Panc1 (cell line): ENCODE measurements around the gene GAS7. TPM values are rescaled to one million over a fixed set of nuclear protein-coding genes. Genes with fewer than 3 reads are reported as not detected.

Experiments
- ATAC-seq: fragments of 200-7000 bp; cut with Tn5 transposase; 2 replicates; pipeline ENCODE4 v1.9.1; 2020; ENCODE audit warnings: mild to moderate bottlenecking, moderate library complexity
- BruUV-seq: library from RNA; stranded (reverse); fragments of 400-500 nt; replicated peaks from 2 replicates; lab custom pipeline; 2021; lab: Mats Ljungman, UMichigan
- CTCF ChIA-PET: fragments of 300-600 bp; sonication (Branson Sonifier 250); formaldehyde crosslinking; loops from one replicate; lab custom pipeline; 2022; ENCODE audit warnings: antibody characterized with exemption; lab: Charles Lee
- POLR2A ChIA-PET: fragments of 300-600 bp; sonication (Branson Sonifier 250); formaldehyde crosslinking; loops from one replicate; lab custom pipeline; 2022; ENCODE audit warnings: antibody characterized with exemption; lab: Charles Lee
- DNase-seq: peaks from one replicate; pipeline ENCODE4 v3.0.0-alpha.2; 2010; ENCODE audit warnings: low read depth, low spot score
- H3K27ac ChIP-seq: 2 replicates; pipeline ENCODE4 v1.5.1; 2011; ENCODE audit warnings: mild to moderate bottlenecking, low read length, inconsistent platforms
- H3K27me3 ChIP-seq: fragments of 200-500 bp; sonication (Bioruptor generic); 2 replicates; pipeline ENCODE4 v1.6.0; 2014; ENCODE audit warnings: low read length, inconsistent platforms; ENCODE audit not compliant: control insufficient read depth, insufficient read depth
- H3K36me3 ChIP-seq: fragments of 200-500 bp; sonication (Bioruptor generic); 2 replicates; pipeline ENCODE4 v1.5.1; 2014; ENCODE audit warnings: inconsistent platforms, mild to moderate bottlenecking, low read length, moderate library complexity; ENCODE audit not compliant: control insufficient read depth, insufficient read depth
- H3K4me1 ChIP-seq: 2 replicates; pipeline ENCODE4 v1.5.1; 2011; ENCODE audit warnings: inconsistent platforms, mild to moderate bottlenecking, low read length, moderate library complexity; ENCODE audit not compliant: control insufficient read depth, insufficient read depth
- H3K4me3 ChIP-seq, 2 experiments: 2 replicates each; pipeline ENCODE4 v1.5.1; 2011 to 2012; ENCODE audit warnings: low read depth in 2 of 2, low read length in 2 of 2, mild to moderate bottlenecking in 2 of 2, inconsistent platforms in 1 of 2, moderate library complexity in 1 of 2
- H3K9me3 ChIP-seq: fragments of 200-500 bp; sonication (Bioruptor generic); 2 replicates; pipeline ENCODE4 v1.5.1; 2014; ENCODE audit warnings: low read depth, mild to moderate bottlenecking, inconsistent platforms, low read length, moderate library complexity; ENCODE audit not compliant: control insufficient read depth, insufficient read depth
- POLR2AphosphoS5 ChIP-seq: IDR thresholded peaks from 2 replicates; pipeline ENCODE4 v1.6.1; 2012; ENCODE audit warnings: mild to moderate bottlenecking, low read depth, low read length, moderate library complexity
- SIN3A ChIP-seq: IDR thresholded peaks from 2 replicates; pipeline ENCODE4 v1.6.1; 2012; ENCODE audit warnings: low read depth, mild to moderate bottlenecking, low read length, moderate library complexity, borderline replicate concordance; ENCODE audit not compliant: insufficient read depth
- TCF7L2 ChIP-seq: IDR thresholded peaks from 2 replicates; pipeline ENCODE4 v1.6.1; 2011; ENCODE audit warnings: mild to moderate bottlenecking, low read depth, low read length, inconsistent platforms
- in situ Hi-C: cut with HindIII; loops from 2 replicates; pipeline ENCODE4 v1.10.0; 2016; ENCODE audit warnings: low sequenced_read_pairs, low pct_unique_long_range_greater_than_20kb
- intact Hi-C: fragments of 100-400 bp; cut with micrococcal nuclease; formaldehyde crosslinking; loops from one replicate; pipeline ENCODE4 v1.10.0; 2022; ENCODE audit not compliant: unreplicated experiment
- total RNA-seq: library from RNA; stranded (reverse); gene quantifications from one replicate; pipeline ENCODE4 v1.2.1, GENCODE V29; 2021; ENCODE audit not compliant: unreplicated experiment
- TF ChIP-seq, protein P1 (sequence below), 2 experiments: IDR thresholded peaks; 2 replicates each; pipeline ENCODE4 v1.6.1; 2011 to 2012; ENCODE audit warnings: low read depth in 2 of 2, control low read depth in 1 of 2, low read length in 1 of 2, mild to moderate bottlenecking in 1 of 2, moderate library complexity in 1 of 2; ENCODE audit not compliant: insufficient read depth in 1 of 2
- TF ChIP-seq, protein P2 (sequence below): fragments of 450-650 bp; IDR thresholded peaks from 2 replicates; pipeline ENCODE4 v1.5.1; 2017; ENCODE audit warnings: mild to moderate bottlenecking

The GAS7 gene
- total RNA-seq, 1 experiment from 2014 or later: 0.05 TPM

GRCh38 chr17:10032118-10032852 lies 166.1 kb downstream of the GAS7 start:
- H3K36me3 ChIP-seq: no peaks in the 10 kb centered on the region
- no peaks in the 10 kb centered on the region for H3K9me3 ChIP-seq
- intact Hi-C loops: no loop called here
- no peak overlapping the region for H3K27ac ChIP-seq
- BruUV-seq: no TSS peak
- in situ Hi-C loops: no loop called here
- DNase-seq (no peak), ATAC-seq (no peak)
- TF ChIP-seq, protein P1, sequence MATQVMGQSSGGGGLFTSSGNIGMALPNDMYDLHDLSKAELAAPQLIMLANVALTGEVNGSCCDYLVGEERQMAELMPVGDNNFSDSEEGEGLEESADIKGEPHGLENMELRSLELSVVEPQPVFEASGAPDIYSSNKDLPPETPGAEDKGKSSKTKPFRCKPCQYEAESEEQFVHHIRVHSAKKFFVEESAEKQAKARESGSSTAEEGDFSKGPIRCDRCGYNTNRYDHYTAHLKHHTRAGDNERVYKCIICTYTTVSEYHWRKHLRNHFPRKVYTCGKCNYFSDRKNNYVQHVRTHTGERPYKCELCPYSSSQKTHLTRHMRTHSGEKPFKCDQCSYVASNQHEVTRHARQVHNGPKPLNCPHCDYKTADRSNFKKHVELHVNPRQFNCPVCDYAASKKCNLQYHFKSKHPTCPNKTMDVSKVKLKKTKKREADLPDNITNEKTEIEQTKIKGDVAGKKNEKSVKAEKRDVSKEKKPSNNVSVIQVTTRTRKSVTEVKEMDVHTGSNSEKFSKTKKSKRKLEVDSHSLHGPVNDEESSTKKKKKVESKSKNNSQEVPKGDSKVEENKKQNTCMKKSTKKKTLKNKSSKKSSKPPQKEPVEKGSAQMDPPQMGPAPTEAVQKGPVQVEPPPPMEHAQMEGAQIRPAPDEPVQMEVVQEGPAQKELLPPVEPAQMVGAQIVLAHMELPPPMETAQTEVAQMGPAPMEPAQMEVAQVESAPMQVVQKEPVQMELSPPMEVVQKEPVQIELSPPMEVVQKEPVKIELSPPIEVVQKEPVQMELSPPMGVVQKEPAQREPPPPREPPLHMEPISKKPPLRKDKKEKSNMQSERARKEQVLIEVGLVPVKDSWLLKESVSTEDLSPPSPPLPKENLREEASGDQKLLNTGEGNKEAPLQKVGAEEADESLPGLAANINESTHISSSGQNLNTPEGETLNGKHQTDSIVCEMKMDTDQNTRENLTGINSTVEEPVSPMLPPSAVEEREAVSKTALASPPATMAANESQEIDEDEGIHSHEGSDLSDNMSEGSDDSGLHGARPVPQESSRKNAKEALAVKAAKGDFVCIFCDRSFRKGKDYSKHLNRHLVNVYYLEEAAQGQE (IDR thresholded peaks at IDR 0.05; ENCODE audit: insufficient read depth in 1 of 2, low read depth in 2 of 2, low read length in 1 of 2): no peak
- no peak for TF ChIP-seq POLR2AphosphoS5
- no peak for TF ChIP-seq TCF7L2
- no peak for TF ChIP-seq SIN3A
- no peak overlapping the region for H3K4me3 ChIP-seq
- H3K4me1 ChIP-seq: no peaks in the 10 kb centered on the region
- no peaks in the 10 kb centered on the region for H3K27me3 ChIP-seq
- CTCF ChIA-PET: no interaction called here
- POLR2A ChIA-PET: no interaction called here

DNA sequence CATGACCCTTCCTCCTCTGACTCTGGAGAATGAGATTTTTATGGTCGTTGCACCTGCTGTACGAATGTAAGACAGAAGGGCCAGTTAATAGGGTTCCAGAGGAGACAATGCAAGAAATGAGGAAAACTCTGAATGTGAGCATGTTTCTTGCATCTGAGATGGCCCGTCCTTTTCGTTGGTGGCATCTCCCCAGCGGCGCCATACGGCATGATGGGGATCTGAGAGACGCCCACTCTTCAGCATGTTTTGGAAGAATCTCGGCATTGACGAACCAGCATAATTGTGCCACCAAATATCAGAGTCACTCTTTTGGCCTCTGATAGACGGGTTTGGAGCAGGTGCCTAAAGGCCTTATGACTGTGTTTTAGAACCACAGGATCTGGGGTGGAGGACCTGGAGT lies 166.8 kb downstream of the GAS7 start:
- CTCF ChIA-PET: no interaction called here
- POLR2A ChIA-PET: no interaction called here
- H3K4me3 ChIP-seq: no peak overlapping the region
- no peak overlapping the region for H3K27ac ChIP-seq
- in situ Hi-C loops (no loop called here), intact Hi-C loops (no loop called here)
- ATAC-seq: no peak
- BruUV-seq: no TSS peak
- H3K4me1 ChIP-seq: no peaks in the 10 kb centered on the region
- no peaks in the 10 kb centered on the region for H3K36me3 ChIP-seq
- TF ChIP-seq TCF7L2 (no peak), SIN3A (no peak), POLR2AphosphoS5 (no peak)
- TF ChIP-seq, protein P1 (IDR thresholded peaks at IDR 0.05; ENCODE audit: insufficient read depth in 1 of 2, low read depth in 2 of 2, low read length in 1 of 2): no peak
- TF ChIP-seq, protein P2, sequence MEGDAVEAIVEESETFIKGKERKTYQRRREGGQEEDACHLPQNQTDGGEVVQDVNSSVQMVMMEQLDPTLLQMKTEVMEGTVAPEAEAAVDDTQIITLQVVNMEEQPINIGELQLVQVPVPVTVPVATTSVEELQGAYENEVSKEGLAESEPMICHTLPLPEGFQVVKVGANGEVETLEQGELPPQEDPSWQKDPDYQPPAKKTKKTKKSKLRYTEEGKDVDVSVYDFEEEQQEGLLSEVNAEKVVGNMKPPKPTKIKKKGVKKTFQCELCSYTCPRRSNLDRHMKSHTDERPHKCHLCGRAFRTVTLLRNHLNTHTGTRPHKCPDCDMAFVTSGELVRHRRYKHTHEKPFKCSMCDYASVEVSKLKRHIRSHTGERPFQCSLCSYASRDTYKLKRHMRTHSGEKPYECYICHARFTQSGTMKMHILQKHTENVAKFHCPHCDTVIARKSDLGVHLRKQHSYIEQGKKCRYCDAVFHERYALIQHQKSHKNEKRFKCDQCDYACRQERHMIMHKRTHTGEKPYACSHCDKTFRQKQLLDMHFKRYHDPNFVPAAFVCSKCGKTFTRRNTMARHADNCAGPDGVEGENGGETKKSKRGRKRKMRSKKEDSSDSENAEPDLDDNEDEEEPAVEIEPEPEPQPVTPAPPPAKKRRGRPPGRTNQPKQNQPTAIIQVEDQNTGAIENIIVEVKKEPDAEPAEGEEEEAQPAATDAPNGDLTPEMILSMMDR: no peak
- DNase-seq: no peak
- no peaks in the 10 kb centered on the region for H3K9me3 ChIP-seq
- no peaks in the 10 kb centered on the region; the same call in 1 of the 2 replicates for H3K27me3 ChIP-seq
